PC-3 (cell line): ENCODE measurements around the gene SMIM1. TPM values are rescaled to one million over a fixed set of nuclear protein-coding genes. Genes with fewer than 3 reads are reported as not detected.

Source experiments
- ATAC-seq: fragments of 200-7000 bp; cut with Tn5 transposase; 2 replicates; pipeline ENCODE4 v1.9.1; 2020; ENCODE audit warnings: mild to moderate bottlenecking, moderate library complexity
- BruUV-seq: library from RNA; stranded (reverse); fragments of 400-500 nt; replicated peaks from 2 replicates; lab custom pipeline; 2021; lab: Mats Ljungman, UMichigan
- CTCF ChIA-PET: fragments of 300-600 bp; sonication (Branson Sonifier 250); formaldehyde crosslinking; loops from one replicate; lab custom pipeline; 2022; ENCODE audit warnings: antibody characterized with exemption; lab: Charles Lee
- POLR2A ChIA-PET: fragments of 300-600 bp; sonication (Branson Sonifier 250); formaldehyde crosslinking; loops from one replicate; lab custom pipeline; 2022; ENCODE audit warnings: antibody characterized with exemption; ENCODE audit not compliant: unreplicated experiment; lab: Charles Lee
- DNase-seq: peaks from one replicate; pipeline ENCODE4 v3.0.0-alpha.2; 2015
- H2AFZ ChIP-seq: fragments of 300-600 bp; sonication (generic); 2 replicates; pipeline ENCODE4 v1.6.0; 2016; ENCODE audit warnings: antibody characterized with exemption, low read length
- H3F3A ChIP-seq: fragments of 300-600 bp; sonication (generic); one replicate; pipeline ENCODE4 v1.6.0; 2017; ENCODE audit warnings: antibody characterized with exemption, low read length, control low read depth, mild to moderate bottlenecking; ENCODE audit not compliant: unreplicated experiment
- H3K27ac ChIP-seq: fragments of 300-600 bp; sonication (generic); 2 replicates; pipeline ENCODE4 v1.5.1; 2016; ENCODE audit warnings: mild to moderate bottlenecking, low read length
- H3K27me3 ChIP-seq: fragments of 300-600 bp; sonication (generic); 2 replicates; pipeline ENCODE4 v1.6.1; 2016; ENCODE audit warnings: low read length, mixed read lengths
- H3K36me3 ChIP-seq: fragments of 300-600 bp; sonication (generic); 2 replicates; pipeline ENCODE4 v1.6.1; 2016; ENCODE audit warnings: low read depth, mixed run types, low read length, mixed read lengths
- H3K4me1 ChIP-seq: fragments of 300-600 bp; sonication (generic); 2 replicates; pipeline ENCODE4 v1.5.1; 2016; ENCODE audit warnings: low read length; ENCODE audit not compliant: insufficient read depth
- H3K4me2 ChIP-seq: fragments of 300-600 bp; sonication (generic); 2 replicates; pipeline ENCODE4 v1.6.0; 2016; ENCODE audit warnings: low read length
- H3K4me3 ChIP-seq: fragments of 300-600 bp; sonication (generic); 2 replicates; pipeline ENCODE4 v1.5.1; 2016; ENCODE audit warnings: mild to moderate bottlenecking, low read length, mixed read lengths
- H3K79me2 ChIP-seq: fragments of 300-600 bp; sonication (generic); 2 replicates; pipeline ENCODE4 v1.6.1; 2017; ENCODE audit warnings: low read length, mixed read lengths
- H3K9ac ChIP-seq: fragments of 300-600 bp; sonication (generic); 2 replicates; pipeline ENCODE4 v1.6.0; 2016; ENCODE audit warnings: mild to moderate bottlenecking, low read length
- H3K9me2 ChIP-seq: fragments of 300-600 bp; sonication (generic); replicated peaks from 2 replicates; pipeline ENCODE4 v1.6.1; 2016; ENCODE audit warnings: mixed run types, low read length, mixed read lengths
- H3K9me3 ChIP-seq: fragments of 300-600 bp; sonication (generic); 2 replicates; pipeline ENCODE4 v1.6.1; 2016; ENCODE audit warnings: low read length, mixed read lengths
- H4K20me1 ChIP-seq: fragments of 300-600 bp; sonication (generic); 2 replicates; pipeline ENCODE4 v1.6.1; 2016; ENCODE audit warnings: low read length, mixed read lengths
- CTCF ChIP-seq: fragments of 300-600 bp; sonication (generic); conservative IDR thresholded peaks from 2 replicates; pipeline ENCODE4 v1.5.1; 2017; ENCODE audit warnings: antibody characterized with exemption, low read depth, mild to moderate bottlenecking, low read length
- EZH2 ChIP-seq: fragments of 300-600 bp; sonication (generic); IDR thresholded peaks from one replicate; pipeline ENCODE4 v1.6.1; 2017; ENCODE audit warnings: antibody characterized with exemption, mild to moderate bottlenecking, low read length; ENCODE audit not compliant: unreplicated experiment
- EZH2phosphoT487 ChIP-seq: fragments of 300-600 bp; sonication (generic); IDR thresholded peaks from 2 replicates; pipeline ENCODE4 v1.6.1; 2018; ENCODE audit warnings: mild to moderate bottlenecking, antibody characterized with exemption, low read length, borderline replicate concordance
- intact Hi-C: fragments of 100-400 bp; cut with micrococcal nuclease; formaldehyde crosslinking; loops from 2 replicates; pipeline ENCODE4 v1.9.0; 2023
- total RNA-seq: library from RNA; depleted of rRNA; stranded (reverse); fragments of >200 nt; gene quantifications from 2 replicates; pipeline ENCODE4 v1.2.3, GENCODE V29; 2014

Gene SMIM1
- total RNA-seq, 1 experiment from 2014 or later = 10.8 TPM

- Histone ChIP-seq H3K9me3 (no peaks in the 10 kb centered on the region), H3K9ac (no peak overlapping the region), H2AFZ (no peak overlapping the region), H3K4me1 (no peaks in the 10 kb centered on the region), H4K20me1 (no peaks in the 10 kb centered on the region), H3F3A (no peaks in the 10 kb centered on the region), H3K27me3 (peaks cover 82% of the 10 kb centered on the region), H3K27ac (no peak overlapping the region), H3K9me2 (no peaks in the 10 kb centered on the region), H3K4me3 (no peak overlapping the region), H3K36me3 (no peaks in the 10 kb centered on the region), H3K4me2 (no peak overlapping the region), H3K79me2 (no peaks in the 10 kb centered on the region)
- BruUV-seq = no TSS peak
- intact Hi-C loops = no loop called here
- CTCF ChIA-PET = no interaction called here
- no peak for DNase-seq
- POLR2A ChIA-PET = no interaction called here
- TF ChIP-seq EZH2 (no peak), EZH2phosphoT487 (no peak), CTCF (no peak)
- no peak for ATAC-seq
Observed at GRCh38 chr1:3763351-3764125, 9.0 kb upstream of the SMIM1 start.

GRCh38 chr1:3767328-3767925 is 5.1 kb upstream of the SMIM1 start:
- Histone ChIP-seq H3K9me2 (no peaks in the 10 kb centered on the region), H3K4me2 (no peak overlapping the region), H3K36me3 (no peaks in the 10 kb centered on the region), H3F3A (no peaks in the 10 kb centered on the region), H4K20me1 (no peaks in the 10 kb centered on the region), H3K9me3 (no peaks in the 10 kb centered on the region), H3K4me3 (no peak overlapping the region), H3K9ac (no peak overlapping the region), H3K27me3 (peaks cover 47% of the 10 kb centered on the region), H2AFZ (no peak overlapping the region), H3K27ac (no peak overlapping the region), H3K4me1 (peaks cover 5% of the 10 kb centered on the region; the same call in 1 of the 2 replicates), H3K79me2 (no peaks in the 10 kb centered on the region)
- CTCF ChIA-PET = interaction anchor here (0.9 kb wide), 1 partner anchor 8 kb away, joined by 3 read pairs; no protein-coding TSS in a partner anchor
- ATAC-seq (no peak), DNase-seq (no peak)
- BruUV-seq = no TSS peak
- POLR2A ChIA-PET = no interaction called here
- intact Hi-C loops = no loop called here
- no peak for TF ChIP-seq EZH2
- TF ChIP-seq CTCF = no peak
- TF ChIP-seq EZH2phosphoT487 = no peak
